ENCODE results near the gene JOSD1.
A peak's percentile ranks its signal among the peaks of the same experiment; 100 is the strongest.

JOSD1 gene

DNA sequence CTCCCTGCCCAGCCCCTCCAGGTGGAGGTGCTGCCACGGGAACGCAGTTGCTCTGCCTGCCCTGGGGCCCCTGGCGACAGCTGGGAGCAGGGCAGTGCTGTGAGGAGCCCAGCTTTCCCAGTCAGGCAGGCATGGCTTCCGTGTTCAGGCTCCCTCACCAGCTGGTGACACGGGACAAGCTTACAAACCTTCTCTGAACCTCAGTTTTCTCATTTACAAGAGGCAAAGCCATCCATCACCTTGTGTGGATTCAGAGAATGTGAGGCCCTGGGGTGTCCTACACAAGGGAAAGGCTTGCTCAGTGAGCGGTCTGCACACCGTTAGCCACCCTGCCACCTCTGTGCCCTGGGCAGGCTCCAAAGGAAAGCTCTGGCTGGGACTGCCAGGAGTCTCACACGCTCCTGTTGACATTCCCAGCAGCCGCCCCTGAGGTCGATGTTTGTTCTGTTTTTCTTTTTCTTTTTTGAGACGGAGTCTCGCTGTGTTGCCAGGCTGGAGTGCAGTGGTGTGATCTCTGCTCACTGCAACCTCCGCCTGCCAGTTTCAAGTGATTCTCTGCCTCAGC lies 31.6 kb upstream of the JOSD1 start:
- DNase-seq: no peak

DNA sequence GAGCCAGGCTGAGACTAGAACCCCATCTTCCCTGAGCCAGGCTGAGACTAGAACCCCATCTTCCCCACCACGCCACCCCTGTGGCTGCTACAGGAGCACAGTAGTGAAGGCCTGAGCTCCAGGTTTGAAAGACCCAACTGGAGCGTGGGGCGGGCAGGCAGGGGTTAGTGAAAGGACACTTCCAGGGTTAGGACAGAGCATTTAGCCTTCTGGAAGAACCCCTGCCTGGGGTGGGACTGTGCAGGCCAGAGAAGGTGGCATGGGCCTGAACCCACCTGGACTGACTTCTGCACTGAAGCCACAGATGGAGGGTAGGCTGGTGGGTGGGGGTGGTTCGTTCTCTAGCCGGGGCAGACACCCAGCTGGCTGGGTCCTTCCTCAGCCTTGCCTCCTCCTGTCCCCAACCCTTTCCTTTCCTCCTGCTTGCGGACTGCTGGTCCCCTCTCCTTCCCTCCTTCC lies 31.0 kb upstream of the JOSD1 start:
- DNase-seq: no peak

DNA sequence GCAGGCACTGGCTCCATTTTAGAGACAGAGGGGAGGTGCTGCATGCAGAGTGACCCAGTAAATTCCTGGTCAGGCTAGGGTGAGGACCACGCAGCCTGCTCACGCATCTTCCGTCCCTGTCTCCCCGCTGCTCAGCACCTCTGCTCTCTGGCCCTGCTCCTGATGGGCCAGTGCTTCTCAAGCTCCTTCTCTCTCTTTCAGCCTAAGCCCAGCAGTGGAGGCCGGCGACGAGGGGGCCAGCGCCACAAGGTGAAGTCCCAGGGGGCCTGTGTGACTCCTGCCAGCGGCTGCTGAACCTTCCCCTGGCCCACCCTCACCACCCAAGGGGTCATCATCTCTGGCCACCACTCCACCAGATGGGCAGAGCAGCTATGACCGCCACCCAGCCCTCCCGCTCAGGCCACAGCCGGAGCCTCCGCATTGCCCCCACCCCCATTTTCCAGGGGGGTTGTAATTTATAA lies 29.7 kb upstream of the JOSD1 start:
- DNase-seq: no peak

DNA sequence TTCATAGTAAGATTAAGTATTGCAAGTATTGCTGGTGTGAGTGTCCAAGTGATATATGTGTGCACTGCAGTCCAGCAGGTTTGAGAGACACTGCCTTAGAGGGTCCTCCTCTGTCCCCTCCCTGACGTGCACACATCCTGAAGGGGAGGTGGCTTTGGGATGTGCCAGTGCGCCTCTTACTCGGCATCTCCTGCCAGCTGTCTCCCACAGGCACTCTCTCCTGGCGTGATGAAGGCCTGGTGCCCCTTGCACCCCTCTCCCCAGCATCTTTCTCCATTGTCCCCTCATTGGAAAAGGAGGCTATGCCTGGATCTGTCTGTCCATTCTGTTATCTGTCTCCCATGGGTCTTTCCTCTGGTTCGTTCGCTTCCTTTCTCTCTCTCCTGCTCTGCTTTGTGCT lies 29.2 kb upstream of the JOSD1 start:
- DNase-seq: no peak

DNA sequence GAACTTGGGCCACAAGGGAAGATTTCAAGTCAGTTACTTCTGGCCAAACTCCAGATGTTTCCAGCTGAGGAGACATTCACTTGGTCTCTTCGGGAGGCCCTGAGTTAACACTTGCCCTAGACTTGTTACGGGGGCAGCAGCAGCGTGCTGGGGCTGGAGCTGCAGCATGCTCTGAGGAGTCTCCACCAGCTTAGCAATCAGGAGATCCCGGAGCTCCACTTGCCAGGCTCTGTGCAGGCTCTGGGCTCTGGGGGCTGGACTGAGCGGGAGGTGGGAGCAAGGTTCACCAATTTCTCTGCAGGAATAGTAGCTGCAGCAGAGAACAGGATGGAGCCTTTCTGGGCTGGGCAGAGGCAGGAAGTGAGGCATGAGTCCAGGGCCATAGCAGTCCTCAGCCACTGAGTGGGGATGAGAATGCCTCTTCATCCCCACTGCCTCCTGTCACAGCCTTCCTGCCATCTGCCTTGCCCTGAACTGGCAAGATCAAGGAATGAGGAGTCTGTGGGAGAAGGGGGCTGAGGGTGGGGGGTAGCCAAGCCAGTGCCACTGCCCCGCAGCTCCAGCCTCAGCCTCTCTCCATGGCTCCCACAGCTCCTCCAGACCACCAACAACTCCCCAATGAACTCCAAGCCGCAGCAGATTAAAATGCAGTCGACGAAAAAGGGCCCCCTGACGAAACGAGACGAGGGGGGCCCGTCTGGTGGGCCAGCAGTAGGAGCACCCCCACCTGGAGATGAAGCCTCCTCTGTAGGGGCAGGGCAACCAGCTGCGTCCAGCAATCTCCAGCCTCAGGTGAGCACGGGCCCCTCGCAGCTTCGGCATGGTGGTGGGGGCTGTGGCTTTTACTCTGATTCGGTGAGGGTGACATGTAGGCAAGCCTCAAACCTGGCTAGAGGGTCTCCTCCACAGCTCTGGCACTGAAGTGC lies 28.4 kb upstream of the JOSD1 start:
- DNase-seq: no peak

DNA sequence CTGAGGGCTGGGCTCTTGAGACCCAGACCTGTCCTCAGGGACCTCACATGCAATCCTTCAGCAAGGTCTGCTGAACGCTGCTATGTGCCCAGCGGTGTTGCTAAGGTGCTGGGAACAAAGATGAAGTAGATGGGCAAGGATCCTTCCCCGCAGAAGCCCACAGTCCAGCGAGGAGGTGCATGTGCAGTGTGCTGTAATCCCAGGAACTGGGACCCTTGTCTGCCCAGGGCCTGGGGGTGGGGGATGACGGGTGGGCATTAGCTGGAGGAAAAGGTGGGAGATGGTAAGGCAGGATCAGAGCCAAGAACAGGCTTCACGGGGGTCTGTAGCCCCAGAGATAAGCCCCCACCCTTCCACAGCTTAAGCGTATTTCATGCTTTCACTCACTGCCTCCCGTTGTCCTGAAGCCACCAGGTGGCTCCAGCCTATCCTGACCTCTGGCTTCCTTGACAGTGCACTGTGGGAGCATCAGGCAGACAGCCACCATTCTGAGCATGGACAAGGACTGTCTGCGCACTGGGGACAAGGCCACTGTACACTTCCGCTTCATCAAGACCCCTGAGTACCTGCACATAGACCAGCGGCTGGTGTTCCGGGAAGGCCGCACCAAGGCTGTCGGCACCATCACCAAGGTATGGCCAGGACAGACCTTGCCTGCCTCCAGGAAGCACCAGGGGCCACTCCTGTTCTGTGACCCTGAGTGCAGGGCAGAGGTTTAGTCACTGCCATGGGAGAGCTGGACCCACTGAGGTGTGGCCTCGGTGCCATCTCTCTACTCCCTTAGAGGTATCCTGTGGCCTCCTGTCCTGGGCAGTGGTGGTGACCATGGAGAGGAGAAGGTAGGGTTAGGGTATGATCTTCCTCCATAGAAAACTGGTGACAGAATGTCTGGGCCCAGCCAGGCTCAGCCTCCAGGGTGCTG lies 27.0 kb upstream of the JOSD1 start:
- DNase-seq: no peak

DNA sequence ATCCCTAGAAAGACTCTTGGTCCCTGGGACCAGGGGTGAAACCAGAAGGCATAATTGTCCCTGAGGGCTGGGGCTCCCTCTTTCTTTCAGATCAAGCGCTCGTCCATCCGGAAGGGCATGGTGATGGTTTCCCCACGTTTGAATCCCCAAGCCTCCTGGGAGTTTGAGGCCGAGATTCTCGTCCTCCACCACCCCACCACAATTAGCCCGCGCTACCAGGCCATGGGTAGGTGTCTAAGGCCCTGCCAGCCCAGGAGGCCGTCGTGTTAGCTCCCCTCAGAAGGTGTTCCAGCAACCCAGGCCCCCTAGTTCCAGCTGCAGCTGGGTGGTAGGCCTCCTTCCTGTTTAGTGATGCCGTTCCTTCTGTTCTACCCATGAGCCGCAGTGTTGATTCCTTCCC lies 26.4 kb upstream of the JOSD1 start:
- no peak for DNase-seq

DNA sequence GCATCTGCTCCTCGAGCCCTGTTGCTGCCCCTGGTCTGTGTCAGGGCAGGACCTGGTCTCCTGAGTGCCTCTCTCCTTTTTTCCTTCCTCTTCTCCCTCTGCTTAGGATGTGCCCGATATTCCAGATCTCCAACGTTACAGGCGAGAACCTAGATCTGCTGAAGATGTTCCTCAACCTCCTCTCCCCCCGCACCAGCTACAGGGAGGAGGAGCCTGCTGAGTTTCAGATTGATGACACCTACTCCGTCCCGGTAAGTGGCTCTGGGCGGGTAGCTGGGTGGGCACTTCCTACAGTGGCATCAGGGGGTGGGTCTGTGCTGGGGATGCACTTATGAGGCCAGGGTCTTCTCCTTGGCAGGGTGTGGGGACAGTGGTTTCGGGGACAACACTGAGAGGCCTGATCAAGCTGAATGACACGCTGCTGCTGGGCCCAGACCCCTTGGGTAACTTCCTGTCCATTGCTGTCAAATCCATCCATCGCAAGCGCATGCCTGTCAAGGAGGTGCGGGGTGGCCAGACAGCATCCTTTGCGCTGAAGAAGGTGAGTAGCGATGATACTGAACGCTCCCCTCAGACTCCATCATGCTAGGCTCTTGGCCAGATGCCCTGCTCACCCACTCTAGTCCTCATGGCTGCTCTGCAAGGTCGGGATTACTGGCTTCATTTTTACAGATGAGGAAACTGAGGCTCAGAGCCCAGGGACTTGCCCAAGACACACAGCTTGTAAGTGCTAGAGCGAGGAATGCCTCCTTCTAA lies 25.3 kb upstream of the JOSD1 start:
- no peak for DNase-seq

DNA sequence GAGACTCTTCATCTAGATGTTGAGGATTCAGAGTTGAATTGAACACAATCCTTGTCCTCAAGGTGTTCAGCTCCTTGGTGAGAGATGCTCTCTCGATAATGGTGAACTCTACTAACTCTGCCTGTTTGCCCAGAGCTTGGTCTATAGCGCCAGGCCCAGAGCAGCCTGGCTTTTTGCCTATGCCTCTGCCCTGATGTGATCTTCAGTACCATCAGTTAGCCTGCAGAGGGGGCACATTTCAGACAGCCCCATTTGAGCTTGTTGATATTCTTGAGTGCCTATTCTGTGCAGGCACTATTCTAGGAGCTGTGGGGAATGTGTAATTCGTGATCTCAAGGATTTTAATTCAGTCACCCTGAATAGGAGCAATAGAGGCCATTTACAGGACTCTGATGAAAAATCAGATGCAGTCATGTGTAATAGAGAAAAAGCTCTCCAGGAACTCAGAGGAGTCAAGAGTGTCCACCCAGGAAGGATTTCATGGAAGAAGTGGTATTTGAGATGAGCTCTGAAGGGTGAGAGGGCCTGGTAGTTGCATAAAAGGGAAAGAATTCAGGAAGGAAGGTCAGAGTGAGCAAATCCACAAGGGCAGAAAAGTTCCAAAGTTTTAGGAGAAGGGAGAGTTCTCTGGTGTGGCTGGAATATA lies 24.3 kb upstream of the JOSD1 start:
- peak; percentile 21 for DNase-seq

DNA sequence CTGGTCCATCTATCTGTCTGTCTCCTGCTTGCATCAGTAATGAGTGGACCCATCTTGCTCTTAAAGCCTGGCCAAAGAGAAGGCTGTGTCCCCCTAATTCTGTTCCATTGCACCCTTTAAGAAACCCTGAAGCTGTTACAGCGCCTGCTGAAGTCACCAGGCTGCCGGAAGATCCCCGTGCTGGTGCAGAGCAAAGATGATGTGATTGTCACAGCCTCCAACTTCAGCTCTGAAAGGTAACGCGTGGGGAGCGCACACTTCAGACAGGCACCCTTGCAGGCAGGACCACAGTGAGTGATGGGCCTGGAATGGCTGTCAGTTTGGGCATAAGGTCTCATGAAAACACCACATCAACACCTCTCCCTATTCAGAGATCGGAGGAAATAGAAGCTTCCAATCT lies 23.4 kb upstream of the JOSD1 start:
- no peak for DNase-seq

DNA sequence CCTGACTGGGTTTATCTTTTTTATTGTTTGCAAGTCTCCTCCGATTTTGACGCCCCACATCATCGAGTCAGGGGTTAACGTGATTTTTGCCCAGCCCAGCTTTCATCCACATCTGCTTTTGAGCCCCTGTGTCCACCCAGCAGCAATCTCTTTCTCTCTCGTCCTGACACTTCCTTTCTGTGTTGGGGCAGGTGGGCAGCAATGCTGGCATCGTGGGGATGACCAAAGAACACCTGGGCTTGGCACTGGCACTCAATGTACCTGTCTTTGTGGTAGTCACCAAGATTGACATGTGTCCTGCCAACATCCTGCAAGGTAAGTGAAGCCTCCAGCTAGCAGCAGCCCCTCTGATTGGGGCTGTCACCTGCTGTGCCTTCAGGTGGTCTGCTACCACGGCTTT lies 20.8 kb upstream of the JOSD1 start:
- DNase-seq: no peak

DNA sequence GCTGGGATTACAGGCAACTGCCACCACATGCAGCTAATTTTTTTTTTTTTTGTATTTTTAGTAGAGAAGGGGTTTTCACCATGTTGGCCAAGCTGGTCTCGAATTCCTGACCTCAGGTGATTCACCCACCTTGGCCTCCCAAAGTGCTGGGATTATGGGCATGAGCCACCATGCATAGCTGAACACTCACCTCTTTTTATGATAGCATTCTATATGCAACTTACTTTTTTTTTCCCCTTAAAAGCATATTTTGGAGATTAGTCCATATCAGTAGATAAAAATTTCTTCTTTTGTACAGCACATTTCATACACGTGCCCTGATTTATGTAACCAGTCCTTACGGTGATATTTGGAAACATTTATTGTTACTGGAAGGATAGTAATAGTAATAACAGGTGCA lies 19.6 kb upstream of the JOSD1 start:
- no peak for DNase-seq

DNA sequence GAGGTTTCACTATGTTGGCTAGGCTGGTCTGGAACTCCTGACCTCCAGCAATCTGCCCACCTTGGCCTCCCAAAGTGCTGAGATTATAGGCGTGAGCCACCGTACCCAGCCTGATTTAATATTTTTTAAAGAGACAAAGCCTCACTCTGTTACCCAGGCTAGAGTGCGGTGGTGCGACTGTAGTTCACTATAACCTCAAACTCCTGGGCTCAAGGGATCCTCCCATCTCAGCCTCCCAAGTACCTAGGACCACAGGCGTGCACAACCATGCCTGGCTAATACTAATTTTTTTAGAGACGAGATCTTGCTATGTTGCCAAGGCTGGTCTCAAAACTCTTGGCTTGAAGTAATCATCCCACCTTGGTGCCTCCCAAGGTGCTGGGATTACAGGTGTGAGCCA lies 18.5 kb upstream of the JOSD1 start:
- DNase-seq: no peak

DNA sequence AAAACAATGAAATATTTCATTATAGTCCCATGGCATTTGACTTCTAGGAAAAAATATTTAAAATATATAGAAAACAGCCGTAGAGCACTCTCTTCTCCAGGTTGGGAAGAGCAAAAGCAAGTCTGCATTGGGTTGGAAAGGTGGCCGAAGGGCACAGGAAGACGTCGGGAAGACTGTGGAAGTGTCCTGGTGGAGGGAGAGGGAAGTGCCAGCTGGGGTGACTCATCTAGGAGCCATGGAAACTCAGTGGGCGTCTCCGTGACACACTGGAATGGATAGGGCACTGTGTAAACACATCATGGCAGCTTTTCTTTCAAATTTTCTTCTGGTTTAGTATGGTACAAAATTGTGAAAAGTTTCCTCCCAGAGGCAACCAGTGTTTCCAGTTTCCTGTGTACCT lies 17.7 kb upstream of the JOSD1 start:
- no peak for DNase-seq

DNA sequence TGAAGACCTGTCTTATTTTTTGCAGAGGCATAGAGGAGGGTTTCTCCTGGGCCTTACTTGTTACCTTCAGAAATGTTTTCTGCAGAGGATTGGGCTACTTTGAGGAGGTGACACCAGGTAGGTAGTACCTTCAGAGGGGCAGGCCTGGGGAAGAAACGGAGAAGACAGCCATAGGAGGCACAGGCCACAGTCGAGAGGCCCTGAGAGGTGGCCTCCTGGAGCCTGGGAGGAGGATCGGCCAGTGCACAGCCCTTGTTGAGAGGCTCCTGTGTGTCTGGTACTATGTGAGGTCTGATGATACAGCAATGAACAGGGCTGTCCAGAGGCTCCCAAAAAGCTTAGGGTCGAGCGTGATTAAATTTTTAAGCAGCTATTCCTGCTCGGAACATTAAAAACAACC lies 16.5 kb upstream of the JOSD1 start:
- no peak for DNase-seq

DNA sequence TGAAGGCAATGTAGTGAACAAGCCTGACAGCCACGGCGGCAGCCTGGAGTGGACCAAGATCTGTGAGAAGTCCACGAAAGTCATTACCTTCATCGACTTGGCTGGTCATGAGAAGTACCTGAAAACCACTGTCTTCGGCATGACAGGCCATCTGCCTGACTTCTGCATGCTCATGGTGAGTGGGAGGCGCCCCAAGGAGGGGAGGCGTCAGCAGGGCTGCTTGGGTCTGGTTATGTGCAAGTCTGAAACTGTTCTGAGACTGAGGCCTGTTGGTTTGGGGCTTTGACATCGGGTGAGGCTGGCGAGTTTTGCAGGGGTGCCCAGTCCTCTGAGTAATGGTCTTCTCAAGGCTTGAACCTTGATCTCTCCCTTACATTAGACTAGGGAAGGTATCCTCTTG lies 16.1 kb upstream of the JOSD1 start:
- no peak for DNase-seq

DNA sequence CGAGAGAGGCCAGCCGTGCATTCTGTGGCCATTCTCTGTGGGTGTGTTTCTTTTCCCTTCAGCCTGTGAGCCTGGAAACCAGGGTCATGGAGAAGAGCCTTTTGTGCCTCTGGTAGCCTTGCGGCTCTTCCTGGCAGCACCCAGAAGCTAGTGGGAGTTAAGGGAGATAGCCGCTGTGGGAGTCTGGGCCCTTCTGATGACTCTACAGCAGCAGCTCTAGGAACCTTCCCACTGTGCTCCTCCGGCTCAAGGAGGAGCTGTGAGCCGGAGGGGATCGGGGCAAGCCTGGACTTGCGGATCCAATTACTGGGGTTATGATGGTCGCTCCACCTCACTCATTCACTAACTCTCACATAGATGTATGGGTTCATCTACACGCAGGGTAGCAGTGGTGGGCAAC lies 15.5 kb upstream of the JOSD1 start:
- no peak for DNase-seq

DNA sequence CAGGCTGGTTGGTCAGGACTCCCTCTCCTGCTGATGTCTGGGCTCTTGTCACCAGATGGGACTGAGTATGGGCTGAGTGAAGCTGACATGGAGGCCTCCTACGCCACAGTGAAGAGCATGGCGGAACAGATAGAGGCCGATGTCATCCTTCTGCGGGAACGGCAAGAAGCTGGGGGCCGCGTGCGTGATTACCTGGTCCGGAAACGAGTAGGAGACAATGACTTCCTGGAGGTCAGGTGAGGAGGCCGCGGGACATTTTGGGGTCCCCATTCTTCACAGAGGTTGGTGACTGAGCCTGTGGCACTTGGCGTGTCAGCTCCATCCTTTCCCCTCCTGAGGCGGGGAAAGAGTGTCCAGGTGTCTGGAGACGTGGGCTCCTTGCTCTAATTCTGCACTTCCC lies 15.1 kb upstream of the JOSD1 start:
- DNase-seq: no peak

DNA sequence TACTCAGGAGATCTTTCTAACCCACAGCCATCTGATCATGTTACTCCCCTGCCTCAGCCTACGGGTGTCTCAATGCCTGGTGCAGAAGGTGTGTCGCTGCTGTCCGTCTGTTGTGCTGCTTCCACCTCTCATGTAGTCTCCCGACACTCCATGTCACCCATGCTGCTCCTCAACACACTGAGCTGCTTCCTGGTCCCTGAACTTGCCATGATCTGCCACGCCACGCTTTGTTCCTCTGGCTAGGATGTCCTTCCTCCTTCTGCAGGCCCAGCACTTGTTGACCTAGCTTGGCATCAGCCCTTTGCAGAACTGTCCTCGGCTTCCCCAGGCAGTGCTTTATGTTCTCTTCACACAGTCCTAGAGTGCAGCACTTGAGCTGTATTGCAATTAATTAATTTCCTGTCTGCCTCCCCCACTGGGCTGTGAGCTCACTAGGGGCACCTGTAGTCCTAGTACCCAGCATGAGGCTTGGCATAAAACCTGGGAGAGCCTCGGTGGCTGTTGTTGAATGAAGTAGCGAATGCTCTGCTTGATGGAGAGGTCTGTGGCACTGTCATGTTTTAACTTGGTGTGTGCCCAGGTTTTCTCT lies 14.5 kb upstream of the JOSD1 start:
- no peak for DNase-seq

DNA sequence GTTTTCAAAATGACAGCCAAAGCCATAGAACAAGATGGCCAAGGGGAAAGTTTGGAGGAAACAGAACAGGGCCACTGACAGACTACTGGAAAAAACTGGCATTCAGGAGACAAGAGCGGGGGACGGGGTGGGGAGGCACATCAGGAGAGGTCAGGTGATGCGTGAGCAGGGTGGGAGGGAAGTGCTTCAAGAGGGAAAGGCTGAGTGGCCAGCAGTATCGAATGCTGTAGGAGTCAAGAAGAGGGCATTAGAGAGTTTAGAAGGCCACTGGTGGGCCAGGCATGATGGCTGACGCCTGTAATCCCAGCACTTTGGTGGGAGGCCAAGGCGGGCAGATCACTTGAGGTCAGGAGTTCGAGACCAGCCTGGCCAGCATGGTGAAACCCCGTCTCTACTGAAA lies 13.2 kb upstream of the JOSD1 start:
- no peak for DNase-seq

DNA sequence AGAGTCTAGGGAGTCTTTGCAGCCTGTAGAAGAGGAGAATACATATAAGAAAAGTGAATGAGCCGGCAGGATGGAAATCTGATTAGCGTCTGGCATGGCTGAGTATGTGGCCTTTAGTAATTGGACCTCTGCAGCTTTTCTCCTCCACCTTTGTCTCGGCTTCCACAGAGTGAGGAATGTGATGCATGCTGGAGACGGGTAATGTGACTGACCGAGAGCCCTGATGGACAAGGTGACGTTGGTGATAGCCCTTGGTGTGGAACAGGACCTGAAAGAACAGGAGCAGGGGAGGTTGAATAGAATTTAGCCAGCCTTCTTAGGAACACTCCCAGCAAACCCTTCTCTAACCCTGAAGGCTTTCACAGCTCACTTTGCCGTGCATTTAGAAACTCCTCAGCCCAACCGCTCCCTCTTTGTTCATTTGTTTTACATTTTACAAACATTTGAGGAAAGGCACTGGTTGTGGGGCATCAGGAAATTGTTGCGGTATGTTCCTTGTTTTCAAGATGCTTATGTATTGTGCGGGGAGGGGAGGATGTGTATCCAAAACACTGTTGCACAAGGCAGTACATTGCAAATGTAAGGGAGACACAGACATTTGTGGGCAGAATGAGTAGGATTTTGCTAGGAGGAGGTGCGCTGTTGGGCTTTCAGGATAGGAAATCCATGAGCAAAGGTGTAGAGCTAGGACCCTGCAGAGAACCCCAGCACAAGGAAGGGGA lies 11.9 kb upstream of the JOSD1 start:
- no peak for DNase-seq
